Transverse colon (tissue), 4 donors: ENCODE results near the gene OR52A5. TPM values are rescaled to one million over a fixed set of nuclear protein-coding genes. Genes with fewer than 3 reads are reported as not detected.
"Not testable (repeated sequence)": the region's sequence is repeated elsewhere in the genome, so short reads cannot be mapped to it uniquely, and the experiment has no call there.

Experiments
- DNase-seq: peaks from one replicate; pipeline ENCODE4 v3.0.0-alpha.2; 2019
- H3K27ac ChIP-seq, 4 donors: fragments of 200-600 bp; sonication (generic); 2 replicates each; pipeline ENCODE4 v1.5.1; 2016 to 2018; ENCODE audit warnings: inconsistent platforms in 4 of 4
- H3K27me3 ChIP-seq: fragments of 200-600 bp; sonication (generic); 2 replicates; pipeline ENCODE4 v1.5.1; 2017; ENCODE audit warnings: inconsistent platforms
- H3K36me3 ChIP-seq, 4 donors: fragments of 200-600 bp; sonication (generic); 2 replicates each; pipeline ENCODE4 v1.5.1; 2017 to 2019; ENCODE audit warnings: inconsistent platforms in 4 of 4
- H3K4me1 ChIP-seq, 4 donors: fragments of 200-600 bp; sonication (generic); 2 replicates each; pipeline ENCODE4 v1.5.1; 2017 to 2020; ENCODE audit warnings: inconsistent platforms in 4 of 4
- H3K4me3 ChIP-seq, 4 donors: fragments of 200-600 bp; sonication (generic); 1 replicate in 1 of 4; 2 replicates in 3 of 4; pipeline versions ENCODE4 v1.5.1 to v1.6.1; 2017 to 2019; ENCODE audit warnings: inconsistent platforms in 4 of 4
- H3K9me3 ChIP-seq, 2 donors: fragments of 200-600 bp; sonication (generic); 2 replicates each; pipeline ENCODE4 v1.5.1; 2017 to 2019; ENCODE audit warnings: inconsistent platforms in 2 of 2
- EP300 ChIP-seq: sonication (generic); formaldehyde crosslinking; IDR thresholded peaks from one replicate; pipeline ENCODE4 v1.6.1; 2017; ENCODE audit warnings: antibody characterized with exemption, low read depth
- POLR2A ChIP-seq: fragments of 450-650 bp; IDR thresholded peaks from one replicate; pipeline ENCODE4 v1.6.1; 2016; ENCODE audit warnings: antibody characterized with exemption, mild to moderate bottlenecking, moderate library complexity
- POLR2AphosphoS5 ChIP-seq, 3 donors: sonication (generic); formaldehyde crosslinking; IDR thresholded peaks; one replicate each; pipeline ENCODE4 v1.6.1; 2016; ENCODE audit warnings: antibody characterized with exemption in 3 of 3
- WGBS, 2 donors: methylation state at CpG; one replicate each; pipeline ENCODE4 v1.1.5; 2018; ENCODE audit warnings: low coverage in 1 of 2; 5-methylcytosine and 5-hydroxymethylcytosine counted together
- in situ Hi-C, 4 donors: fragments of 200-750 bp; cut with MboI; loops; one replicate each; pipeline versions ENCODE4 v1.15.0 to v1.15.1; 2017; ENCODE audit warnings: low sequenced_read_pairs in 3 of 4, low pct_ligation_motif_present in 1 of 4, low pct_unique_long_range_greater_than_20kb in 1 of 4
- intact Hi-C: fragments of 100-400 bp; cut with DNase I; formaldehyde crosslinking; loops from one replicate; pipeline ENCODE4 v1.15.1; 2023; ENCODE audit warnings: low total_unique reads
- total RNA-seq, 4 donors: library from RNA; depleted of rRNA; stranded (reverse); fragments of >200 nt; gene quantifications; one replicate each; pipeline ENCODE4 v1.1.0, GENCODE V29; 2016
- TF ChIP-seq, protein P1 (sequence below), 5 experiments: fragments of 200-600 bp in 3 of 5; fragments of 450-650 bp in 2 of 5; sonication (generic) in 3 of 5; IDR thresholded peaks; 1 replicate in 2 of 5; 2 replicates in 3 of 5; pipeline ENCODE4 v1.5.1; 2016 to 2017; ENCODE audit warnings: antibody characterized with exemption in 5 of 5, inconsistent platforms in 3 of 5, mild to moderate bottlenecking in 2 of 5, moderate library complexity in 1 of 5

OR52A5 gene
- total RNA-seq, 4 donors from 2014 or later: not detected

DNA sequence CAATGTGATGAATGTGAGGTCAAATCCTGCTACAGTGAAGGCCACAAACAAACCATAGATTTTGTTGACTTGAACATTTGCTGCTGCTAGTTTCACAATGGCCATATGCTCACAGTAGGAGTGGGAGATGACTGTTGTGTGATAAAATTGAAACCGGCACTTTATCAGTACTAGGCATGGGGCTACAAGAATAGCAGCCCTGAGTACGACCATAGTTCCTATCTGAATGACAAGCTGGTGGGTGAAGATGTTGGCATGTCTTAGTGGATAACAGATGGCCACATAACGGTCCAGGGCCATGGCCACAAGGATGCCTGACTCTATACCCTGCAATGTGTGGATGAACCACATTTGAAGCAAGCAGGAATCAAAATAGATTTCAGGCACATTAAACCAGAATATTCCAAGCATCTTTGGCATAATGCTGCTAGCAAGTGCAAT lies 13.6 kb upstream of the OR52A5 start:
- Histone ChIP-seq H3K4me1 (no peaks in the 10 kb centered on the region), H3K27me3 (no peaks in the 10 kb centered on the region), H3K36me3 (no peaks in the 10 kb centered on the region), H3K9me3 (no peaks in the 10 kb centered on the region), H3K27ac (no peak overlapping the region), H3K4me3 (no peak overlapping the region)
- intact Hi-C loops: no loop called here
- TF ChIP-seq POLR2AphosphoS5 (IDR thresholded peaks at IDR 0.05): no peak
- TF ChIP-seq EP300: no peak
- TF ChIP-seq POLR2A: no peak
- WGBS, 2 donors: 54% methylated on average over 3 of the region's 3 CpGs; no CpG with 5 or more reads in 1 of the 2 donors
- in situ Hi-C loops: no loop called here
- DNase-seq: no peak

DNA sequence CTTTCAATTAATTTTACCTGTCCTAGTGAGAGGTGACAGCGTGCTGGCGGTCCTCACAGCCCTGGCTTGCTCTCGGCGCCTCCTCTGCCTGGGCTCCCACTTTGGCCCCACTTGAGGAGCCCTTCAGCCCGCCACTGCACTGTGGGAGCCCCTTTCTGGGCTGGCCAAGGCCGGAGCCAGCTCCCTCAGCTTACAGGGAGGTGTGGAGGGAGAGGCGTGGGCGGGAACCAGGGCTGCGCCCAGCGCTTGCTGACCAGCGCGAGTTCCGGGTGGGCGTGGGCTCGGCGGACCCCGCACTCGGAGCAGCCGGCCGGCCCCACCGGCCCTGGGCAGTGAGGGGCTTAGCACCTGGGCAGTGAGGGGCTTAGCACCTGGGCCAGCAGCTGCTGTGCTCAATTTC lies 6.0 kb upstream of the OR52A5 start:
- DNase-seq, H3K36me3 ChIP-seq, H3K9me3 ChIP-seq, H3K27me3 ChIP-seq, H3K4me1 ChIP-seq, H3K27ac ChIP-seq, in situ Hi-C loops, H3K4me3 ChIP-seq, intact Hi-C loops: not testable (repeated sequence)
- WGBS, 2 donors: 92% methylated on average over 21 of the region's 21 CpGs; no CpG with 5 or more reads in 1 of the 2 donors

DNA sequence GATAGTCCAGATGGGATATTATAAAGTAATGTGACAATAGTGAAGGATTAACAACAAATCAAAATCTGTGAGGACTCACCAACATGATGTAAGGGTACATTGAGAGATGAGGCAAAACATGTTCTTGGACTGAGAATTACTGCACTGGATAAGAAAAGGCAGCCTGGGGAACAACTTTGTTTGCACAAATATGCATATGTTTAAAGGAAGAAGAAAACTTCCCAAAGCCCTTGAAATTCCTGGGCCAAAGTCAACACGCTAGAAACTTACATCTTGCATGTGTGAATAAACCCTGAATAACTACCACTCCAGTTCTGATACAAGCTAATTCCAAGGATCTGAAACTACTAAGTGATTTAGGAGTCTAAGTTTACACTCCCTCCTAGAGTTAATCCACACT lies 1.1 kb downstream of the OR52A5 start:
- no peak overlapping the region for H3K4me3 ChIP-seq
- no peak overlapping the region for H3K27ac ChIP-seq
- no peaks in the 10 kb centered on the region for H3K36me3 ChIP-seq
- H3K4me1 ChIP-seq: no peaks in the 10 kb centered on the region
- no peaks in the 10 kb centered on the region for H3K27me3 ChIP-seq
- no peak for DNase-seq
- 63 to 70% methylated on average over 1 of the region's 1 CpG for WGBS, 2 donors
- TF ChIP-seq, protein P1, sequence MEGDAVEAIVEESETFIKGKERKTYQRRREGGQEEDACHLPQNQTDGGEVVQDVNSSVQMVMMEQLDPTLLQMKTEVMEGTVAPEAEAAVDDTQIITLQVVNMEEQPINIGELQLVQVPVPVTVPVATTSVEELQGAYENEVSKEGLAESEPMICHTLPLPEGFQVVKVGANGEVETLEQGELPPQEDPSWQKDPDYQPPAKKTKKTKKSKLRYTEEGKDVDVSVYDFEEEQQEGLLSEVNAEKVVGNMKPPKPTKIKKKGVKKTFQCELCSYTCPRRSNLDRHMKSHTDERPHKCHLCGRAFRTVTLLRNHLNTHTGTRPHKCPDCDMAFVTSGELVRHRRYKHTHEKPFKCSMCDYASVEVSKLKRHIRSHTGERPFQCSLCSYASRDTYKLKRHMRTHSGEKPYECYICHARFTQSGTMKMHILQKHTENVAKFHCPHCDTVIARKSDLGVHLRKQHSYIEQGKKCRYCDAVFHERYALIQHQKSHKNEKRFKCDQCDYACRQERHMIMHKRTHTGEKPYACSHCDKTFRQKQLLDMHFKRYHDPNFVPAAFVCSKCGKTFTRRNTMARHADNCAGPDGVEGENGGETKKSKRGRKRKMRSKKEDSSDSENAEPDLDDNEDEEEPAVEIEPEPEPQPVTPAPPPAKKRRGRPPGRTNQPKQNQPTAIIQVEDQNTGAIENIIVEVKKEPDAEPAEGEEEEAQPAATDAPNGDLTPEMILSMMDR (IDR thresholded peaks at IDR 0.05): no peak
- TF ChIP-seq EP300 (no peak), POLR2A (no peak), POLR2AphosphoS5 (IDR thresholded peaks at IDR 0.05) (no peak)
- H3K9me3 ChIP-seq: no peaks in the 10 kb centered on the region
- intact Hi-C loops: no loop called here
- in situ Hi-C loops: no loop called here

DNA sequence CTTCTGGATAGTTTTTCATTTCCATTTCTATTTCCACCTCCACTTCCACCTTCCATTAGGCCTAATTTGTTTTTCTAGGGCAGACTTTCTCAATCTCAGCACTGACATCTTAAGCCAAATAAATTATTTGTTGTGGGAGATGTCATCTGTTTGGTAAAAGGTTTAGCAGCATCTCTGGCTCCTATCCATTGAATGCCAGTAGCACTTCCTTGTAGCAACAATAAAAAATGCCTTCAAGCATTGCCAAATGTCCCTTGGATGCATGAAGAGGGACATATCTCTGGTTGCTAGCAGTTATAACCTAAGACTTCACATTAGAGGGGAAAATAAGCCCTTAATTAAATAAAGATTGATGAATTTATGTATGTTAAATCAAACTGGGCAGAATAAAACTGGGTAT lies 1.9 kb downstream of the OR52A5 start:
- in situ Hi-C loops: no loop called here
- H3K27me3 ChIP-seq: no peaks in the 10 kb centered on the region
- no peaks in the 10 kb centered on the region for H3K9me3 ChIP-seq
- H3K4me1 ChIP-seq: no peaks in the 10 kb centered on the region
- intact Hi-C loops: no loop called here
- TF ChIP-seq POLR2A (no peak), POLR2AphosphoS5 (IDR thresholded peaks at IDR 0.05) (no peak), EP300 (no peak)
- TF ChIP-seq, protein P1 (IDR thresholded peaks at IDR 0.05): no peak
- no peak for DNase-seq
- no peak overlapping the region for H3K27ac ChIP-seq
- no peaks in the 10 kb centered on the region for H3K36me3 ChIP-seq
- no peak overlapping the region for H3K4me3 ChIP-seq

DNA sequence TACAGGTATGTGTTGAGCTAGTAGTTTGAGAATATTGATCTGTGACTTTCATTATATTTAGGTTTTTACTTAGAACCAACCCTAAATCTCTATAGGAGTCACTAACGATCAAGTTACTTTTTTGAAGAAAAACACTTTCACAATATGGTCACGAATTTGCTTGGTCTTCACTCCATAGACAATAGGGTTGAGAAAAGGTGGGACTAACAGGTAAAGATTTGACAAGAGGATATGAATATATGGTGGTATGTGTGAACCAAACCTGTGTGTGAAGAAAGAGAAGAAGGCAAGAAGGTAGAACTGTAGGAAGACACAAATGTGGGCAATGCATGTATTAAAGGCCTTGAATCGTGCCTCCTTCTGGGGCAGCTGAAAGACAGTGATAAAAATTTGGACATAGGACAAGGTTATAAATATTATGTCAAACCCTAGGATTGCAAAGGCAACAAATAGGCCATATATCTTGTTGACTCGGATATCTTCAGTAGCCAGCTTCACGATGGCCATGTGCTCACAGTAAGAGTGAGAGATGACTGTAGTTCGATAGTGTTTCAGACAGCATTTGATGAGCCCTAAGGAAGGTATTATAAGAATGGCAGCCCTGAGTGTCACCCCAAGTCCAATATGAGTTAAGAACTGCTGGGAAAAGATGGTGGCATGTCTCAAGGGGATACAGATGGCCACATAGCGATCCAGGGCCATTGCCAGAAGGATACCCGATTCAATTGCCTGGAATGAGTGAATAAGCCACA lies 6.4 kb downstream of the OR52A5 start:
- in situ Hi-C loops: no loop called here
- Histone ChIP-seq H3K36me3 (no peaks in the 10 kb centered on the region), H3K9me3 (no peaks in the 10 kb centered on the region), H3K27me3 (no peaks in the 10 kb centered on the region), H3K27ac (no peak overlapping the region), H3K4me1 (no peaks in the 10 kb centered on the region), H3K4me3 (no peak overlapping the region)
- WGBS, 2 donors: 78 to 83% methylated on average over 8 of the region's 8 CpGs
- TF ChIP-seq EP300: no peak
- no peak for TF ChIP-seq POLR2AphosphoS5 (IDR thresholded peaks at IDR 0.05)
- TF ChIP-seq, protein P1 (IDR thresholded peaks at IDR 0.05): no peak
- TF ChIP-seq POLR2A: no peak
- intact Hi-C loops: no loop called here
- no peak for DNase-seq
